Measurements from ENCODE around the gene DZIP1L.

The DZIP1L gene

GRCh38 chr3:138046955-138047354 is 68.5 kb downstream of the DZIP1L start:
- Histone ChIP-seq H3K4me3 (ENCODE audit: low read depth, low read length) (no peak overlapping the region), H3K9me3 (ENCODE audit: control insufficient read depth, low read length) (no peaks in the 10 kb centered on the region), H3K4me2 (ENCODE audit: low read length) (no peak overlapping the region)

DNA sequence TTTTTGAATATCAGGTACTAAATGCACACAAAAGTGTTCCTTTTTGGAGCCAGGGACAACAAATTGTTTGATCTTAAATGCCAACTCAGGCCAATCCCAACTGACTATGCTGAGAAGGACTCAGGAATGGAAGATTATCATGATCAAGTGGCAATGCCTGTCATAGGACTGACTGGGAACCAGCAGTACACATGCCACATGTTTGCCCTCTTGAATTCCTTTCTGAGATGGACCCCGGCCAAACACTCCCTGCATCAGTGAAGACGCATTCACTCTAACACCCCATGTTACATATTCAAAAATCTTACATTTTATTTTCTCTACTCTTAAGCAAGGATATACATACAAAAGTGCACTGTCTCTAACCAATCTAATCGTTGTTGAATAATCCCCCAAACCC is 69.3 kb downstream of the DZIP1L start:
- Histone ChIP-seq H3K27me3 (ENCODE audit: control insufficient read depth, insufficient read depth, low read length) (no peaks in the 10 kb centered on the region), H3K4me2 (ENCODE audit: low read length) (no peak overlapping the region), H2AFZ (no peak overlapping the region), H3K9me3 (ENCODE audit: control insufficient read depth, low read length) (no peaks in the 10 kb centered on the region), H3K4me3 (ENCODE audit: low read depth, low read length) (no peak overlapping the region), H3K4me1 (no peaks in the 10 kb centered on the region), H3K36me3 (ENCODE audit: control insufficient read depth, insufficient read depth, low read length) (no peaks in the 10 kb centered on the region), H3K27ac (no peak overlapping the region), H3K9ac (no peak overlapping the region), H3K79me2 (no peaks in the 10 kb centered on the region)
- TF ChIP-seq, protein P1, sequence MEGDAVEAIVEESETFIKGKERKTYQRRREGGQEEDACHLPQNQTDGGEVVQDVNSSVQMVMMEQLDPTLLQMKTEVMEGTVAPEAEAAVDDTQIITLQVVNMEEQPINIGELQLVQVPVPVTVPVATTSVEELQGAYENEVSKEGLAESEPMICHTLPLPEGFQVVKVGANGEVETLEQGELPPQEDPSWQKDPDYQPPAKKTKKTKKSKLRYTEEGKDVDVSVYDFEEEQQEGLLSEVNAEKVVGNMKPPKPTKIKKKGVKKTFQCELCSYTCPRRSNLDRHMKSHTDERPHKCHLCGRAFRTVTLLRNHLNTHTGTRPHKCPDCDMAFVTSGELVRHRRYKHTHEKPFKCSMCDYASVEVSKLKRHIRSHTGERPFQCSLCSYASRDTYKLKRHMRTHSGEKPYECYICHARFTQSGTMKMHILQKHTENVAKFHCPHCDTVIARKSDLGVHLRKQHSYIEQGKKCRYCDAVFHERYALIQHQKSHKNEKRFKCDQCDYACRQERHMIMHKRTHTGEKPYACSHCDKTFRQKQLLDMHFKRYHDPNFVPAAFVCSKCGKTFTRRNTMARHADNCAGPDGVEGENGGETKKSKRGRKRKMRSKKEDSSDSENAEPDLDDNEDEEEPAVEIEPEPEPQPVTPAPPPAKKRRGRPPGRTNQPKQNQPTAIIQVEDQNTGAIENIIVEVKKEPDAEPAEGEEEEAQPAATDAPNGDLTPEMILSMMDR (IDR thresholded peaks at IDR 0.05), result no peak

More at GRCh38 chr3:138046955-138047354, 68.5 kb downstream of the DZIP1L start:
- Histone ChIP-seq H3K9ac (no peak overlapping the region), H2AFZ (no peak overlapping the region), H3K4me1 (peaks cover under 1% of the 10 kb centered on the region), H3K36me3 (ENCODE audit: control insufficient read depth, insufficient read depth, low read length) (no peaks in the 10 kb centered on the region), H3K27ac (no peak overlapping the region), H3K27me3 (ENCODE audit: control insufficient read depth, insufficient read depth, low read length) (no peaks in the 10 kb centered on the region), H3K79me2 (no peaks in the 10 kb centered on the region)
- TF ChIP-seq, protein P1 (IDR thresholded peaks at IDR 0.05), result no peak

- Histone ChIP-seq H3K9me3 (ENCODE audit: control insufficient read depth, low read length) (no peaks in the 10 kb centered on the region), H3K27ac (no peak overlapping the region), H3K9ac (no peak overlapping the region), H2AFZ (no peak overlapping the region), H3K27me3 (ENCODE audit: control insufficient read depth, insufficient read depth, low read length) (no peaks in the 10 kb centered on the region), H3K36me3 (ENCODE audit: control insufficient read depth, insufficient read depth, low read length) (no peaks in the 10 kb centered on the region), H3K4me3 (ENCODE audit: low read depth, low read length) (no peak overlapping the region), H3K4me2 (ENCODE audit: low read length) (no peak overlapping the region), H3K79me2 (no peaks in the 10 kb centered on the region), H3K4me1 (no peaks in the 10 kb centered on the region)
- TF ChIP-seq, protein P1 (IDR thresholded peaks at IDR 0.05), result no peak
These were observed 72.0 kb downstream of the DZIP1L start for GRCh38 chr3:138043266-138044029.

- Histone ChIP-seq H3K4me3 (ENCODE audit: low read depth, low read length) (no peak overlapping the region), H3K4me2 (ENCODE audit: low read length) (no peak overlapping the region), H3K4me1 (no peaks in the 10 kb centered on the region), H3K9ac (no peak overlapping the region), H3K9me3 (ENCODE audit: control insufficient read depth, low read length) (no peaks in the 10 kb centered on the region), H3K27ac (no peak overlapping the region), H3K36me3 (ENCODE audit: control insufficient read depth, insufficient read depth, low read length) (no peaks in the 10 kb centered on the region), H3K79me2 (no peaks in the 10 kb centered on the region), H3K27me3 (ENCODE audit: control insufficient read depth, insufficient read depth, low read length) (no peaks in the 10 kb centered on the region), H2AFZ (no peak overlapping the region)
- TF ChIP-seq, protein P1 (IDR thresholded peaks at IDR 0.05), result no peak
These were observed 73.4 kb downstream of the DZIP1L start for GRCh38 chr3:138042043-138042442.

Data from parathyroid adenoma (tissue), 2 donors.